GM23338 (cell line): ENCODE measurements around the gene PBOV1.

ENCODE experiments used
- CTCF ChIP-seq, 2 experiments: fragments of 200-600 bp in 1 of 2; sonication (generic) in 1 of 2; conservative IDR thresholded peaks; 2 replicates each; pipeline versions ENCODE4 v1.5.1 to v1.6.1; 2016 to 2017; ENCODE audit warnings: antibody characterized with exemption in 2 of 2, low read depth in 2 of 2, mild to moderate bottlenecking in 2 of 2, moderate library complexity in 1 of 2
- EZH2phosphoT487 ChIP-seq: fragments of 200-600 bp; sonication (generic); IDR thresholded peaks from one replicate; pipeline ENCODE4 v1.8.1; 2018; ENCODE audit warnings: antibody characterized with exemption; ENCODE audit not compliant: unreplicated experiment

DNA sequence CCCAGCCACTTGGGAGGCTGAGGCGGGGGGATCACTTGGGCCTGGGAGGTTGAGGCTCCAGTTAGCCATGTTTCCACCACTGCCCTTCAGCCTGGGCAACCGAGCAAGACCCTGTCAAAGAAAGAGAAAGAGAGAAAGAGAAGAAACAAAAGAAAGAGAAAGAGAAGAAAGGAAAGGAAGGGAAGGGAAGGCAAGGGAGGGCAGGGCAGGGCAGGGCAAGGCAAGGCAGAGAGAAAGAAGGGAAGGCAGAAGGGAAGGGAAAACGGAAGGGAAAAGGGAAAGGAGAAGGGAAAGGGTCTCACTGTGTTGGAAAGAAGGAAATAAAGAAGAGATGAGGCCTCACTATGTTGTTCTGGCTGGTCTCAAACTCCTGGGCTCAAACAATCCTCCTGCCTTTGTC is 47.8 kb upstream of the PBOV1 start:
- TF ChIP-seq EZH2phosphoT487 (no peak), CTCF (conservative IDR thresholded peaks at IDR 0.05; ENCODE audit: low read depth in 2 of 2) (no peak)
